Measurements from ENCODE around the gene KCNN3.

The KCNN3 gene

GRCh38 chr1:154813846-154814505, 56.1 kb downstream of the KCNN3 start:
- DNase-seq = no peak

GRCh38 chr1:154813300-154813816, 56.7 kb downstream of the KCNN3 start:
- DNase-seq = no peak

DNA sequence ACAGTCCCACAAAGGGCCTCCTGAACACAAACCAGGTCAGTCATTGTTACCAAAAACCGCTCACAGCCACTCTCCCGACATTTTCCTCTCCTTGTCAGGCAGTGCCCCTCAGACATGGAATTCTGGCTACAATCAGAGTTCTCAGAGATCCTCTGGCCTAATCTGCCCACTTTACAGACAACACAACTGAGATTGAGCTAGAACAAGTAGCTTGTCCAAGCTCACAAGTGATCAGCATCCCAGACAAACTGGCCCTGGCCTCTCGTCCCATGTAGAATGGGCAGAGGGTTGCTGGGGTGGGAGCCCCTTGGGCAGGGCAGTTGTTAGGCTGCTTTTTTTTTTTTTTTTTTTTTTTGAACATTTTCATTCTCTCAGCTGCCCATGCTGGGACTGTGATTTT, 57.2 kb downstream of the KCNN3 start:
- DNase-seq = no peak

DNA sequence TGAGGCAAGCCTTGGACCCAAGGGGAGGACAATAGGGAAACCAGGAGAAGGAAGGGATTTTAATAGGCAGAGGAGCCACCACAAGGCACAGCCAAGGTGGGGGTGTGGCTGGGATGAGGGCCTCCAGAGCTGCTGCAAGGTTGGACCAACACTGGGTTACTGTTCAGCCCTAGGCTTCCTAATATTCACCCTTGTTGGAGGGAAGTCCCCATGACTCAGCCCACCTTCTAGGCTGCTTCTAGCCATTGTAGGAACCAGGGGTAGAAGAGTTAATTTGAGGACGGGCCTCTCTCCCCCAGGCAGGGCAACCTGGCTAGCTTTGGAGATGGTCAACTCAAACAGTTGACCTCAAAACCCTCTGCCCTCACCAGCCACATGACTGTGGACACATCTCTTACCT, 59.5 kb downstream of the KCNN3 start:
- no peak for DNase-seq

DNA sequence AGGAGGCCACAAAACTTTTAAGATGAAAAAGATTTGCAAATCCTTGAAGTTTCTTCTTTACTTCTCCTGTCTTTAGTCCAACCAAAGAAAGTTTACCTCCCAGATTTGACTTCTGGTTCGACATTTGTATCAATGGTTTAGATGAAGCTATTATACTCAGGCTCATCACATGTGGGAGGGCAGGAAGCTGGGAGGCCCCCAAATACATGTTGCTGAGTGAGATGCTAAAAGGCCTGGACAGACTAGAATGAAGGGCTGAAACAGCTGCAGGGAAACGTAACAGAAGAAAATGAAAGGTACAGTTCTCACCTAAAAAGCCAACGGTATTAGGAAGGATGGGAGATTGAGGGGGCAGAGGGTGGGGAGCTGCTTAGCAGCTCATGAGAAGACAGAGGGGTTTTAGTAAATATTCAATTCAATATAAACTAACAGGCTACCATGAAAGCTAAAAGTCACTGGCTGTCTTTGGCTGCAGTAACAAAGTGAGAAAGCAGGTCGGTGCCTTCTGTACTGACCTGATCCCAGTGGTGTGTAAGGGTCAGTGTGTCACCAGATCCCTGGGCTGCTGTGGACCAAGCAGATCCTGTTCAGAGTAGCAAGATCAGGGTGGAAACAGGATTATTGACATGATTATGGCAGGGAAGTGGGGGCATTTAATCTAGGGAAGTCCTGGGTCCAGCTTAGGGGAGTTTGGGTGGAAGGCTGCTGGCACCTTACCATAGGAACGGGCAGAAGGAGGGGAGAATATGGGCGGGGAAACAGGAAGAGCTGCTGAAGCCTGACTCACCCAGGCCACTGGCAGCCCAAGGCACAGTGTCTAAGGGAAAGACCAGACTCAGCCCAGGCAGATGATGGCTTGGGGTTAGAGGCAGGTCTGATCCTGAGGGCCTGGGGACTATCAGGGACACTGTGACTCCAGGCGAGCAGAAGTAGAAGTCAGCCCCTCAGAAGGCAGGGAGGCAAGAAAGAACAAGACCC, 60.4 kb downstream of the KCNN3 start:
- DNase-seq = no peak

GRCh38 chr1:154808909-154809262, 61.2 kb downstream of the KCNN3 start:
- no peak for DNase-seq

DNA sequence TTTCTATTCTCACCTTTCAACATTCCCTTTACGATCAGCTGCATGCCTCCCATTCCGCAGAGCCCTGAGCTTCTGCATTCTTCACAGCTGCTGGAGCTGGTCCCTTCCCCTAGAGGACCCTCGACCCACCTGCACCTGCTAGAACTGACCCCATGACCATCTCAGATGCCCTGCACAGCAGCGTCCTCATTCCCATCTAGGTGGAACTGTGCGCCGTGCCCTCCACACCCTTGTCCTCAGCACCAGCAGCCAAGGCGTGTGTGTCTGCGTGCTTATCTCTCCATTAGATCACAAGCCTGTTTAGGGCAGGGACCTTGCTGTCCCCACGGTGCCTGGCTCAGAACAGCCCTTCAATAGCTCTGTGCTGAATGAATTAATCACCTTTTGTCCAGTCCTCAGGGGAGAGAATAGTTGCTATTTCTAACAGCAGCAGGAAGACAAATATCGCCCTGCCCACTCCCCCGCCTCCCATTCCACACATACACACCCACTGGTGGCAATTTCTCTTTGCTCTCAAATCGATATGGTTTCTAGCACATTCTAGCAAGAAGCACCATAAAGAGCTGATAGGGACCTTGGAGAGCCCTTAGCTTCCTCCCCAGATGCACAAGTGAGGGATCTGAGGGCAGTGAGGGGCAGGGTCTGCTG, 61.7 kb downstream of the KCNN3 start:
- no peak for DNase-seq

GRCh38 chr1:154807048-154807591, 63.0 kb downstream of the KCNN3 start:
- DNase-seq = no peak

DNA sequence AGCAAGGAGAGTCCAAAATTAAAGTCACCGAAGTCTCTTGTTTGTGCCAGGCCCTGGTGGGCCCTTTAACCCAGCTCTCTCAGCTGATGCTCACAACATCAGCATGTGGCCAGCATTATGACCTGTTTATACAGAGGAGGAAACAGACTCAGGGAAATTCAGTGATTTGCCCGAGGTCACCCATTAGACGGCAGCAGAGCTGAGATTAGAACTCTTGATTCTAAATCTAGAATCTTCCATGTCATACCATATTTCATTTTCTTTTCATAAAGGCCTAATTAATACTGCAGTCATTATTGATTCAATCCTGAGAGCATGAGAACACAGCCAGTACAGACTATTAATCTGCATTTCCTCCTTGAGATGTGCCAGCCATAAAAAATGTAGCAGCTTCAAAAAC, 63.7 kb downstream of the KCNN3 start:
- DNase-seq = no peak

- no peak for DNase-seq
Measured at GRCh38 chr1:154802982-154803920, 66.8 kb downstream of the KCNN3 start.

- DNase-seq = no peak
Measured at GRCh38 chr1:154802336-154802969, 67.6 kb downstream of the KCNN3 start.

GRCh38 chr1:154801234-154802011, 68.7 kb downstream of the KCNN3 start:
- DNase-seq = no peak

DNA sequence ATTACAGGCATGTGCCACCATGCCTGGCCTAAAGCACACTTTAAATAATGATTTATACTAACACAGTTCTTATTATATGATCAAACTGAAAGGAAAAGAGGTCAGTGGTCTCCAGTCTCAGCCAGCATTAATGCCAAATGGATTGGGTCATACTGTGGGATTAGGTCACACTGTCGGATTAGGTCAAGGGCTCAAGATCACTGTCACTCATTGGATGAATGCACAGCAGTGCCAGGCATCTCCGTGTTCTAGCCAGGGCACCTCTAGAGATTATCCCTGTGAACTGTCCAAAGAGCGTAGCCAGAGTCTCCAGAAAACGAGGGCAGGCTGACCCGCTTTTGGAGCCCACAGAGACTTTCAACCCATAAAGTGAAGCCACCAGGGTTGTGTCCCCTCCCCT, 70.9 kb downstream of the KCNN3 start:
- no peak for DNase-seq

DNA sequence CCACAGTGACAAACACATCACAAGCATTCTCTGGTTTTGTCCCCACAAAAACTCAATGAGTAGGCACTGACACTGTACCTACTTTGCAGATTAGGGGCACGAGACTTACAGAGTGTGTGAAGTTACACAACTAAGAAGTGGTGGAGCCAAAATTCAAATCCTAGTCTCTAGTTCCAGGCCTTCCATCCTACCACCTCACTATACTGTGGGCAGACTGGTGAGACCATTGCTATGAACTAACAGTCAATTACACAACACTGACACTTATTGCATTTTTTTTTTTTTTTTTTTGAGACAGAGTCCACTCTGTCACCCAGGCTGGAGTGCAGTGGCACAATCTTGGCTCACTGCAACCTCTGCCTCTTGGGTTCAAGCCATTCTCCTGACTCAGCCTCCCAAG, 71.4 kb downstream of the KCNN3 start:
- no peak for DNase-seq

DNA sequence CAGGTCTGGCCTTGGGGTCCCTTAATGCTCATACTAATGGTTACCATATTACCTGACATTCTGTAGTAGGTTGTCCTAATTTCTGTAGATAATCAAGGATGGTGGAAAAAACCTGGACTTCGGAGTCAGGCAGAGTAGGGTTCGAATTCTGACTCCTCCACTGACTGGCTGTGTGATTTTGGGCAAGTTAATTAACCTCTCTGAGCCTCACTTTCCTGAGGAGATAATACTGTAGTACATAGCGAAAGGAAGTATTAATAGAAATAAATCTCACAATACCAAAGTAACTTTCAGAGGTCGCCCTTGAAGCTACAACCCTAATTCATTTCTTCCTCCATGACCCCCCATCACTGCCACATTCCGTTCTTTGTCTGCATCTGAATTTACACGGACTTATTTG, 72.9 kb downstream of the KCNN3 start:
- no peak for DNase-seq

DNA sequence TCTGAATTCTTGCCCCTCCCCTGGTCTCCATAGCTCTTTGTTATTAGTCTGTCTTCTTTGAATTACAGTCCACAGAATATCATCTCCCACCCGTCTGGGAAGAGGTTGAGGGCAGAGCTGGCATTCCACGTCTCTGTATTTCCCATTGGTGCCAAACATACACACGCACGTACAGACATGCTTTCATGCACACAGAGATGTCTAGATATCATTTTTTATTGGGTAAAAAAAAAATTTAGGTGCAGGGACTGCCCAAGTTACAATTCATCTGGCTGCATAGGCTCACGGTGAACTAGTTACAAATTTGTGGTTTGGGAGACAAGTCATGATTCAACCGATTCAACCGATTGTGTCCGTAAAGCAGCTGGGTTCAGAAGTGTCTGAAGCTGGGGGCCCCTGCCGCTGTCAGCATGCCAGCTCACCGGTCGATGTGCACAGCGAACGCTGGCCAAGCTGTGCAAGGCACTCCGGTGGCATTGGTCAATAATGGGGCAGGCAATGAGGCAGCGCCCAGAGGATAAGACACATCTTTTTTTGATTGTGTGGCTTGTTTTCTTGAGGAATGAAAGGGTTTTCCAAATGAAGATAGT, 73.7 kb downstream of the KCNN3 start:
- no peak for DNase-seq

DNA sequence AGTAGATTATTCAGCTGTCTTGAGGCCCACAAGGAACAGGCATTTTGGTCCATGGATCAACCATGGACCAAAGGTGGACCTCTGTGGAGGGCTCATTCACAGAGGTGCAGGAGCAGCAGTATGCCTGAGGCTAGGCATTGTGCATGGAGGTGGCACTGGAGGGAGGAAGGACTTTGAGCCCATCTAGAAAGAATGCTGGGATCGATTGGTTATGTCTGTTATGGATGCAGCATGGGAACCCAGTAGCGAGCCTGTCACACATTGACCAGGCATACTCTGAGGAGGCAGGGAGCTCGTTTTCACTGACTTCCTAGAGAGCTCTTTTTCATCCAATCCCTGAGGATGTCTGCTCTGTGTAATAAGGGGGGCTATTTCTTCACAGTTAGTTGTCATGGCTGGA, 75.5 kb downstream of the KCNN3 start:
- no peak for DNase-seq

- DNase-seq = no peak
Measured at GRCh38 chr1:154793685-154794084, 76.4 kb downstream of the KCNN3 start.

DNA sequence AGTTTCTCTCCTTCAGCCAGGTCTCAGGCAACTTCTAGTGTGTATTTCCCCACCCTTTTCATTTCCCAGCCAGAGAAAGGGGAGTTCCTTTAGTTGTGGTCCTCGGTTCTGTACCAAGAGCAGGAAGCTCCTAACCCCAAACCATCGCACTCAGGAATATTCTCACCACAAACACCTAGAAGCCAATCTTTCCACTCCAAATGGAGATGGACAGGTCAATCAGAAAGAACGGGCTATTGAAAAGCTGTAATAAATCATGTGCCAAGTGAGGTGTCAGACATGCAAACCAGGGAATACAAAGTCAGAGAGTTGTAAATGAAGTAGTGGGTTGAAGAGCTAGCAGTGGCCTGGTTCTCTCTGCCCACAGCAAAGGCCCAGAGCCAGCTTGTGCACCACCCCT, 77.2 kb downstream of the KCNN3 start:
- DNase-seq = no peak

All from activated CD8-positive, alpha-beta memory T cell treated with anti-CD3 and anti-CD28 coated beads, Interleukin-2, amount 50 U/mL, for 4 hours (primary cell).